HEK293 (cell line): Measurements from ENCODE around the gene GNB1L.

ENCODE experiments used
- CTCF ChIA-PET: fragments of 350-600 bp; formaldehyde crosslinking; extraction: SDS; loops from one replicate; lab custom pipeline; 2021; ENCODE audit warnings: antibody characterized with exemption; lab: Yijun Ruan, JAX
- POLR2A ChIA-PET: fragments of 300-600 bp; formaldehyde crosslinking; extraction: SDS; loops from one replicate; lab custom pipeline; 2020; ENCODE audit warnings: antibody characterized with exemption, inconsistent platforms; lab: Yijun Ruan, JAX
- H3K27ac ChIP-seq: fragments of 200-500 bp; sonication (Bioruptor generic); 2 replicates; pipeline ENCODE4 v1.5.1; 2014; ENCODE audit warnings: low read depth, low read length, control low read depth, inconsistent platforms; ENCODE audit errors: extremely low read depth
- H3K36me3 ChIP-seq, 2 experiments: fragments of 200-500 bp in 1 of 2; sonication (Bioruptor generic) in 1 of 2; 1 replicate in 1 of 2; 2 replicates in 1 of 2; pipeline ENCODE4 v1.5.1; 2014 to 2017; ENCODE audit warnings: inconsistent platforms in 2 of 2, low read length in 2 of 2; ENCODE audit not compliant: control insufficient read depth in 2 of 2, insufficient read depth in 1 of 2
- H3K4me1 ChIP-seq: fragments of 200-500 bp; sonication (Bioruptor generic); 2 replicates; pipeline ENCODE4 v1.5.1; 2014; ENCODE audit warnings: mild to moderate bottlenecking, low read length, inconsistent platforms; ENCODE audit not compliant: control insufficient read depth, insufficient read depth
- H3K4me3 ChIP-seq: 2 replicates; pipeline ENCODE4 v1.5.1; 2011; ENCODE audit warnings: low read depth, mild to moderate bottlenecking, control low read depth, low read length, moderate library complexity
- H3K9me3 ChIP-seq: fragments of 200-500 bp; sonication (Bioruptor generic); 2 replicates; pipeline ENCODE4 v1.5.1; 2014; ENCODE audit warnings: low read depth, low read length, inconsistent platforms; ENCODE audit not compliant: control insufficient read depth, insufficient read depth
- CTCF ChIP-seq: fragments of 450-650 bp; formaldehyde crosslinking; IDR thresholded peaks from 2 replicates; pipeline ENCODE4 v1.5.1; 2016; ENCODE audit warnings: missing biosample characterization, missing genetic modification characterization
- GLI2 ChIP-seq: fragments of 450-650 bp; formaldehyde crosslinking; IDR thresholded peaks from 2 replicates; pipeline ENCODE4; 2017; ENCODE audit warnings: missing biosample characterization, missing genetic modification characterization, low read depth, borderline replicate concordance
- HOXC10 ChIP-seq: sonication (generic); formaldehyde crosslinking; IDR thresholded peaks from 2 replicates; pipeline ENCODE4 v1.8.1; 2023; ENCODE audit warnings: mild to moderate bottlenecking, missing genetic modification reagents
- KLF16 ChIP-seq: fragments of 450-650 bp; formaldehyde crosslinking; IDR thresholded peaks from 2 replicates; pipeline ENCODE4 v1.5.1; 2017; ENCODE audit warnings: missing biosample characterization, missing genetic modification characterization
- KLF9 ChIP-seq: fragments of 450-650 bp; formaldehyde crosslinking; IDR thresholded peaks from 2 replicates; pipeline ENCODE4 v1.5.1; 2016; ENCODE audit warnings: missing biosample characterization, missing genetic modification characterization, low read depth
- SP7 ChIP-seq: fragments of 450-650 bp; formaldehyde crosslinking; IDR thresholded peaks from 2 replicates; pipeline ENCODE4 v1.5.1; 2016; ENCODE audit warnings: missing biosample characterization, missing genetic modification characterization
- ZBTB17 ChIP-seq: fragments of 450-650 bp; formaldehyde crosslinking; IDR thresholded peaks from 2 replicates; pipeline ENCODE4 v1.5.1; 2016; ENCODE audit warnings: missing biosample characterization, missing genetic modification characterization
- ZBTB20 ChIP-seq: fragments of 450-650 bp; formaldehyde crosslinking; IDR thresholded peaks from 2 replicates; pipeline ENCODE4 v1.5.1; 2016; ENCODE audit warnings: missing biosample characterization, missing genetic modification characterization
- ZFHX2 ChIP-seq: fragments of 450-650 bp; formaldehyde crosslinking; conservative IDR thresholded peaks from 2 replicates; pipeline ENCODE4 v1.5.1; 2016; ENCODE audit warnings: missing biosample characterization, missing genetic modification characterization
- ZNF146 ChIP-seq: fragments of 450-650 bp; formaldehyde crosslinking; IDR thresholded peaks from 2 replicates; pipeline ENCODE4 v1.5.1; 2016; ENCODE audit warnings: missing biosample characterization, missing genetic modification characterization
- ZNF174 ChIP-seq: fragments of 450-650 bp; formaldehyde crosslinking; IDR thresholded peaks from 2 replicates; pipeline ENCODE4 v1.5.0; 2017; ENCODE audit warnings: missing biosample characterization, mild to moderate bottlenecking, missing genetic modification characterization
- ZNF214 ChIP-seq: fragments of 450-650 bp; formaldehyde crosslinking; IDR thresholded peaks from 2 replicates; pipeline ENCODE4 v1.5.1; 2017; ENCODE audit warnings: missing biosample characterization, mild to moderate bottlenecking, missing genetic modification characterization, borderline replicate concordance
- ZNF311 ChIP-seq: fragments of 450-650 bp; formaldehyde crosslinking; IDR thresholded peaks from 2 replicates; pipeline ENCODE4 v1.5.1; 2017; ENCODE audit warnings: missing biosample characterization, missing genetic modification characterization, borderline replicate concordance
- ZNF48 ChIP-seq: fragments of 450-650 bp; formaldehyde crosslinking; IDR thresholded peaks from 2 replicates; pipeline ENCODE4 v1.5.1; 2016; ENCODE audit warnings: missing biosample characterization, missing genetic modification characterization
- ZNF501 ChIP-seq: fragments of 450-650 bp; formaldehyde crosslinking; IDR thresholded peaks from 2 replicates; pipeline ENCODE4 v1.5.1; 2016; ENCODE audit warnings: missing biosample characterization, missing genetic modification characterization
- ZNF530 ChIP-seq: fragments of 450-650 bp; formaldehyde crosslinking; IDR thresholded peaks from 2 replicates; pipeline ENCODE4 v1.5.1; 2016; ENCODE audit warnings: low read depth, missing biosample characterization, missing genetic modification characterization
- ZNF548 ChIP-seq: fragments of 450-650 bp; formaldehyde crosslinking; IDR thresholded peaks from 2 replicates; pipeline ENCODE4 v1.5.1; 2016; ENCODE audit warnings: missing biosample characterization, missing genetic modification characterization
- ZNF571 ChIP-seq: fragments of 450-650 bp; formaldehyde crosslinking; IDR thresholded peaks from 2 replicates; pipeline ENCODE4 v1.5.0; 2017; ENCODE audit warnings: missing biosample characterization, missing genetic modification characterization
- ZNF596 ChIP-seq: fragments of 450-650 bp; IDR thresholded peaks from 2 replicates; pipeline ENCODE4 v1.5.0; 2018; ENCODE audit warnings: missing biosample characterization, mild to moderate bottlenecking, missing genetic modification characterization, moderate library complexity
- ZNF626 ChIP-seq: fragments of 450-650 bp; sonication (Bioruptor Pico); formaldehyde crosslinking; IDR thresholded peaks from 2 replicates; pipeline ENCODE4 v1.5.1; 2018; ENCODE audit warnings: missing biosample characterization, missing genetic modification characterization, inconsistent platforms
- ZNF785 ChIP-seq: fragments of 450-650 bp; formaldehyde crosslinking; IDR thresholded peaks from 2 replicates; pipeline ENCODE4 v1.5.1; 2016; ENCODE audit warnings: missing biosample characterization, missing genetic modification characterization
- ZNF792 ChIP-seq: fragments of 450-650 bp; formaldehyde crosslinking; IDR thresholded peaks from 2 replicates; pipeline ENCODE4 v1.5.1; 2016; ENCODE audit warnings: missing biosample characterization, missing genetic modification characterization
- ZSCAN16 ChIP-seq: fragments of 450-650 bp; formaldehyde crosslinking; IDR thresholded peaks from 2 replicates; pipeline ENCODE4 v1.5.1; 2016; ENCODE audit warnings: missing biosample characterization, missing genetic modification characterization
- TF ChIP-seq, protein P1 (sequence below): fragments of 450-650 bp; formaldehyde crosslinking; IDR thresholded peaks from 2 replicates; pipeline ENCODE4 v1.5.1; 2017; ENCODE audit warnings: missing biosample characterization, mild to moderate bottlenecking, missing genetic modification characterization, moderate library complexity
- TF ChIP-seq, protein P2 (sequence below): fragments of 450-650 bp; formaldehyde crosslinking; IDR thresholded peaks from 2 replicates; pipeline ENCODE4; 2016; ENCODE audit warnings: missing biosample characterization, missing genetic modification characterization

Gene GNB1L

DNA sequence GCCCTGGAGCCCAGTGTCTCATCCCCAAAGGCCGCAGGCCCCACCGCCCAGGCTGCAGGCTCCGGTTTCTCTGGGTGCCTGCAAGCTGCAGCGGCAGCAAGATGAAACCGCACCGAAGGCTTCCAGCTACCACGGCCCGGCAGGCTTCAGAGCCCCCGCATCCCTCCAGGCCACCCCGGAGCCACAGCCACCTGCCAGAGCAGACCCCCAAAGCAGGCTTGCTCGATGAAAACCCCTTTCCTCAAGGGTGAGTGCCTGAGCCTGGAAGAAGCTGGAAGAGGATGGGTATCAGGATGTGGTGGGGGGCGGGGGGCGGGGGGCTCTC is 24.5 kb upstream of the GNB1L start:
- ChIA-PET CTCF (interaction anchor here (0.5 kb wide), 1 partner anchor 16 kb away, joined by 3 read pairs; no protein-coding TSS in a partner anchor), POLR2A (interaction anchor here (0.7 to 1.4 kb wide), 2 partner anchors 25 to 27 kb away, joined by 3 to 4 read pairs; no protein-coding TSS in a partner anchor)
- Histone ChIP-seq H3K27ac (no peak overlapping the region), H3K4me3 (no peak overlapping the region), H3K36me3 (no peaks in the 10 kb centered on the region), H3K9me3 (no peaks in the 10 kb centered on the region), H3K4me1 (peaks cover 29% of the 10 kb centered on the region)
- no peak for TF ChIP-seq KLF9 (tag by site-specific recombination)
- no peak for TF ChIP-seq ZBTB20 (tag by site-specific recombination)
- TF ChIP-seq ZNF146 (tag by site-specific recombination) = no peak
- TF ChIP-seq ZBTB17 (tag by site-specific recombination) = no peak
- TF ChIP-seq GLI2 = no peak
- no peak for TF ChIP-seq ZFHX2
- TF ChIP-seq ZNF785 (tag by site-specific recombination) = no peak
- TF ChIP-seq CTCF (tag by site-specific recombination) = no peak
- TF ChIP-seq, protein P1, sequence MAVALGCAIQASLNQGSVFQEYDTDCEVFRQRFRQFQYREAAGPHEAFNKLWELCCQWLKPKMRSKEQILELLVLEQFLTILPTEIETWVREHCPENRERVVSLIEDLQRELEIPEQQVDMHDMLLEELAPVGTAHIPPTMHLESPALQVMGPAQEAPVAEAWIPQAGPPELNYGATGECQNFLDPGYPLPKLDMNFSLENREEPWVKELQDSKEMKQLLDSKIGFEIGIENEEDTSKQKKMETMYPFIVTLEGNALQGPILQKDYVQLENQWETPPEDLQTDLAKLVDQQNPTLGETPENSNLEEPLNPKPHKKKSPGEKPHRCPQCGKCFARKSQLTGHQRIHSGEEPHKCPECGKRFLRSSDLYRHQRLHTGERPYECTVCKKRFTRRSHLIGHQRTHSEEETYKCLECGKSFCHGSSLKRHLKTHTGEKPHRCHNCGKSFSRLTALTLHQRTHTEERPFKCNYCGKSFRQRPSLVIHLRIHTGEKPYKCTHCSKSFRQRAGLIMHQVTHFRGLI (tag by site-specific recombination) = no peak
- TF ChIP-seq ZNF530 = no peak
- no peak for TF ChIP-seq ZNF48 (tag by site-specific recombination)
- TF ChIP-seq ZNF596 (tag by site-specific recombination) = no peak
- TF ChIP-seq KLF16 = no peak
- TF ChIP-seq ZSCAN16 (tag by site-specific recombination) = no peak
- no peak for TF ChIP-seq ZNF626 (tag by site-specific recombination)
- TF ChIP-seq ZNF548 (tag by site-specific recombination) = no peak
- no peak for TF ChIP-seq ZNF792 (tag by site-specific recombination)

DNA sequence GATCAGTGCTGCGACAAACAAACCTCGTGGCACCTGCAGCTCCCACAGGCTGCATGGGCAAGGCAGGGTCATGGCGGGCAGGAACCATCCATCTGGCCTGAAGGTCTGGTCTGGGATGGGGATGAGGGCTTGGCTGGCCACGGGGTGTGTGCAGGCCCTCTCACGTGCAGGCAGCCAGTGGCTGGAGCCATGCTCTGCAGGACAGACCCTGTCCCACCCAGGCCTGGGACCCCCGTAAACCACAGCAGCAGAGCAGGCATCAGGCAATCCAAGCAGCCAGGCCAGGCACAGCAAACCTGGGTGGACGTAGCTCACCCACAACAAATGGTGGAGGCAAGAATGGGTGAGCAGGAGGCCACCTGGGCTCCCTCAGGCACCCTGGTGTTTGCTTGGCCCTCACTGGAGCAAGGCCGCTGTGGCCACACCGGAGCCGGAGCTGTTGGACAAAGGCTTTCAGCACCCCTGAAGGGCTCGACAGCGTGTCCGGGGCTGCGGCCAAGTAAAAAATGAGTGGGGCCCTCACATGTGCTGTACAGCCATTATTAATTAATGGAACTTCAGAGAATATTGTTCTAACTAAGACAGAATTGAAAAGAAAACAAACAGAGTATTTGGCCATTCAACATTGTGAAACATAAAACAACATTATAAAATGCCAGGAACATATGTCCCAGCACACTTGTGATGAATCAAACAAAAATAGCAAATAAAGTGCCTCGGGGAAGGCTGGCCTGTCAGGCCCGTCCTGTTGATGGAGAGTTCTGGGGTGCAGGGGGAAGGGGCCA is 24.0 kb upstream of the GNB1L start:
- peaks cover 29% of the 10 kb centered on the region for H3K4me1 ChIP-seq
- TF ChIP-seq GLI2 (no peak), ZFHX2 (no peak), ZNF214 (tag by site-specific recombination) (no peak), ZNF311 (no peak), ZNF501 (no peak), ZNF571 (tag by site-specific recombination) (no peak), HOXC10 (no peak), SP7 (no peak), ZNF174 (tag by site-specific recombination) (no peak)
- TF ChIP-seq, protein P2, sequence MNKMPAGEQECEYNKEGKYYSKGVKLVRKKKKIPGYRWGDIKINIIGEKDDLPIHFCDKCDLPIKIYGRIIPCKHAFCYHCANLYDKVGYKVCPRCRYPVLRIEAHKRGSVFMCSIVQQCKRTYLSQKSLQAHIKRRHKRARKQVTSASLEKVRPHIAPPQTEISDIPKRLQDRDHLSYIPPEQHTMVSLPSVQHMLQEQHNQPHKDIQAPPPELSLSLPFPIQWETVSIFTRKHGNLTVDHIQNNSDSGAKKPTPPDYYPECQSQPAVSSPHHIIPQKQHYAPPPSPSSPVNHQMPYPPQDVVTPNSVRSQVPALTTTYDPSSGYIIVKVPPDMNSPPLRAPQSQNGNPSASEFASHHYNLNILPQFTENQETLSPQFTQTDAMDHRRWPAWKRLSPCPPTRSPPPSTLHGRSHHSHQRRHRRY (tag by site-specific recombination) = no peak
- no peak overlapping the region for H3K4me3 ChIP-seq
- no peaks in the 10 kb centered on the region for H3K9me3 ChIP-seq
- H3K27ac ChIP-seq = no peak overlapping the region
- H3K36me3 ChIP-seq = no peaks in the 10 kb centered on the region
- ChIA-PET POLR2A (interaction anchor here (0.7 to 1.4 kb wide), 2 partner anchors 24 to 27 kb away, joined by 3 to 4 read pairs; no protein-coding TSS in a partner anchor), CTCF (interaction anchor here (0.5 kb wide), 1 partner anchor 16 kb away, joined by 3 read pairs; no protein-coding TSS in a partner anchor)
